Upper lobe of right lung (tissue), 1 donor: ENCODE results near the gene HAPSTR1. TPM values are rescaled to one million over a fixed set of nuclear protein-coding genes. Genes with fewer than 3 reads are reported as not detected.

Experiments
- ATAC-seq: fragments of 200-7000 bp; cut with Tn5 transposase; one replicate; pipeline ENCODE4 v1.9.1; 2020; ENCODE audit warnings: mild to moderate bottlenecking, moderate library complexity
- DNase-seq: peaks from one replicate; pipeline ENCODE4 v3.0.0-alpha.2; 2020
- H3K27ac ChIP-seq: fragments of 200-600 bp; one replicate; pipeline ENCODE4 v1.8.0; 2022
- H3K27me3 ChIP-seq: fragments of 200-600 bp; one replicate; pipeline ENCODE4 v1.8.0; 2022; ENCODE audit warnings: mild to moderate bottlenecking
- H3K36me3 ChIP-seq: fragments of 200-600 bp; one replicate; pipeline ENCODE4 v1.8.0; 2022
- H3K4me1 ChIP-seq: fragments of 200-600 bp; one replicate; pipeline ENCODE4 v1.8.0; 2022
- H3K4me3 ChIP-seq: fragments of 200-600 bp; one replicate; pipeline ENCODE4 v1.8.0; 2022; ENCODE audit warnings: mild to moderate bottlenecking
- H3K9me3 ChIP-seq: fragments of 200-600 bp; one replicate; pipeline ENCODE4 v1.8.0; 2022
- intact Hi-C: fragments of 100-400 bp; cut with DNase I; formaldehyde crosslinking; loops from one replicate; pipeline ENCODE4 v1.11.0; 2022
- total RNA-seq: library from RNA; stranded (reverse); fragmentation: NEBNext Ultra II Directional; extraction: Animal tissue kit (Norgen Biotek cat#: 25700); gene quantifications from one replicate; pipeline ENCODE4 v1.2.1, GENCODE V29; 2021
- TF ChIP-seq, protein P1 (sequence below): fragments of 200-600 bp; IDR thresholded peaks from one replicate; pipeline ENCODE4 v1.8.0; 2022; ENCODE audit warnings: antibody characterized with exemption
- donor health status: DM: no; HTN: yes; CAD: no; lungs with severe emphysema.

Gene HAPSTR1
- total RNA-seq, 1 donor from 2014 or later, result 49.7 TPM

- no peaks in the 10 kb centered on the region for H3K27me3 ChIP-seq
- H3K36me3 ChIP-seq, result peaks cover 8% of the 10 kb centered on the region
- TF ChIP-seq, protein P1, sequence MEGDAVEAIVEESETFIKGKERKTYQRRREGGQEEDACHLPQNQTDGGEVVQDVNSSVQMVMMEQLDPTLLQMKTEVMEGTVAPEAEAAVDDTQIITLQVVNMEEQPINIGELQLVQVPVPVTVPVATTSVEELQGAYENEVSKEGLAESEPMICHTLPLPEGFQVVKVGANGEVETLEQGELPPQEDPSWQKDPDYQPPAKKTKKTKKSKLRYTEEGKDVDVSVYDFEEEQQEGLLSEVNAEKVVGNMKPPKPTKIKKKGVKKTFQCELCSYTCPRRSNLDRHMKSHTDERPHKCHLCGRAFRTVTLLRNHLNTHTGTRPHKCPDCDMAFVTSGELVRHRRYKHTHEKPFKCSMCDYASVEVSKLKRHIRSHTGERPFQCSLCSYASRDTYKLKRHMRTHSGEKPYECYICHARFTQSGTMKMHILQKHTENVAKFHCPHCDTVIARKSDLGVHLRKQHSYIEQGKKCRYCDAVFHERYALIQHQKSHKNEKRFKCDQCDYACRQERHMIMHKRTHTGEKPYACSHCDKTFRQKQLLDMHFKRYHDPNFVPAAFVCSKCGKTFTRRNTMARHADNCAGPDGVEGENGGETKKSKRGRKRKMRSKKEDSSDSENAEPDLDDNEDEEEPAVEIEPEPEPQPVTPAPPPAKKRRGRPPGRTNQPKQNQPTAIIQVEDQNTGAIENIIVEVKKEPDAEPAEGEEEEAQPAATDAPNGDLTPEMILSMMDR, result no peak
- no peak overlapping the region for H3K4me3 ChIP-seq
- H3K27ac ChIP-seq, result no peak overlapping the region
- no peaks in the 10 kb centered on the region for H3K9me3 ChIP-seq
- DNase-seq (no peak), ATAC-seq (no peak)
- H3K4me1 ChIP-seq, result peaks cover 19% of the 10 kb centered on the region
- intact Hi-C loops, result no loop called here
These were observed 33.6 kb downstream of the HAPSTR1 start for GRCh38 chr16:9124908-9125584.

DNA sequence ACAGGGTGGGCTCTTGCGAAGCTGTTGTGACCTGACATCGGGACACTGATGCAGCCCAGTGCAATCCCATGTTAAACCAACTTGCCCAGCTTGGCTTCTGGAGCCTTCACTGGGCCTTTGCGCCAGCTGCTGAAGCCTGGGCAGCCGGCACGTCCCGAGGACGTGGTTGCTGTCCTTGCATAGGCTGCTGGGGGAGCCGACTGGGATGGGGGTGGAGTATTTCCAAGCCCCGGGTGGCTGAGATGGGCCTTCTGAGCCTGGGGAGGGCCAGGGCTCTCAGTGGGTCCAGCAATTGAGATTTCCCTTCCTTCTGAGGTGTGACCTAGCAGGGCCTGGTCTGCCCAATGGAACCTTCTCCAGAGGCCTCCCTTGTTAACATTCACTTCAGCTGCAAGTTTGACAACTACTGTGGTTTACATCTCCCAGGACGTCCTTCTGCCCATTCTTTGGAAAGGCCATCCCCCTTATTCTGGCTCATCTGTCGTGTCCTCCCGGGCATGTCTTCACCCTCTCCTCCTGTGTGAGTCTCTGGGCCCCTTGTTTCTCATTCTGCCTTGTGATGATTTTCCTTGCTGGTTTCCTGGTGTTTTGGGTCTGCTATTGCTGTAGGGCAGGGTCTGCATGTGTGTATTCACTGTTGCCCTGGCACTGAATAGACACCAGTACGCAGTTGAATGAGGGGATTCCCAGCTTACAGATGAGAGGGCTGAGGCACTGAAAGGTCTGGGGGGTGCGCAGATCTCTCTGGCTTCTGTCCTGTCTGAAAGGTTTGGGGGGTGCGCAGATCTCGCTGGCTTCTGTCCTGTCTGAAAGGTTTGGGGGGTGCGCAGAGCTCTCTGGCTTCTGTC is 34.4 kb downstream of the HAPSTR1 start:
- no peak overlapping the region for H3K27ac ChIP-seq
- H3K27me3 ChIP-seq, result no peaks in the 10 kb centered on the region
- intact Hi-C loops, result no loop called here
- DNase-seq, result no peak
- TF ChIP-seq, protein P1, result no peak
- H3K36me3 ChIP-seq, result peaks cover 8% of the 10 kb centered on the region
- H3K4me1 ChIP-seq, result peaks cover 17% of the 10 kb centered on the region
- no peak overlapping the region for H3K4me3 ChIP-seq
- no peaks in the 10 kb centered on the region for H3K9me3 ChIP-seq
- no peak for ATAC-seq

GRCh38 chr16:9126609-9127008 is 35.2 kb downstream of the HAPSTR1 start:
- peaks cover 6% of the 10 kb centered on the region for H3K36me3 ChIP-seq
- H3K4me1 ChIP-seq, result peaks cover 17% of the 10 kb centered on the region
- intact Hi-C loops, result no loop called here
- DNase-seq (no peak), ATAC-seq (no peak)
- H3K9me3 ChIP-seq, result no peaks in the 10 kb centered on the region
- TF ChIP-seq, protein P1, result no peak
- no peak overlapping the region for H3K4me3 ChIP-seq
- no peaks in the 10 kb centered on the region for H3K27me3 ChIP-seq
- H3K27ac ChIP-seq, result no peak overlapping the region

- intact Hi-C loops, result no loop called here
- no peak for ATAC-seq
- H3K27me3 ChIP-seq, result no peaks in the 10 kb centered on the region
- peaks cover 13% of the 10 kb centered on the region for H3K4me1 ChIP-seq
- H3K27ac ChIP-seq, result peak overlapping the region; percentile 9
- no peak for DNase-seq
- TF ChIP-seq, protein P1, result no peak
- no peaks in the 10 kb centered on the region for H3K36me3 ChIP-seq
- H3K9me3 ChIP-seq, result no peaks in the 10 kb centered on the region
- no peak overlapping the region for H3K4me3 ChIP-seq
These were observed 37.2 kb downstream of the HAPSTR1 start for GRCh38 chr16:9128346-9129342.

DNA sequence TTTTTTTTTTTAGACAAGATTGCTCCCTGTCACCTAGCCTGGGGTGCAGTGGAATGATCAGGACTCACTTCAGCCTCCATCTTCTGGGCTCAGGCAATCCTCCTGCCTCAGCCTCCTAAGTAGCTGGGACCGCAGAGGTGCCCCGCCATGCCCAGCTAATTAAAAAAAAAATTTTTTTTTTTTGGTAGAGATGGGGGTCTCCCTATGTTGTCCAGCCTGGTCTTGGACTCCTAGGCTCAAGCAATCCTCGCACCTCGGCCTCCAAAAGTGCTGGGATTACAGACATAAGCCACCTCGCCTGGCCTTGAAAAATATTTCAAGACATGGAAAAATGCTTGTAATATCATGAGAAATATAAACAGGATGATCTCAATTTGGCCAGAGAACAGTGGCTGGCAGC is 42.9 kb downstream of the HAPSTR1 start:
- no peak overlapping the region for H3K4me3 ChIP-seq
- no peak overlapping the region for H3K27ac ChIP-seq
- H3K4me1 ChIP-seq, result peaks cover 3% of the 10 kb centered on the region
- TF ChIP-seq, protein P1, result no peak
- H3K9me3 ChIP-seq, result no peaks in the 10 kb centered on the region
- DNase-seq (peak; percentile 10), ATAC-seq (no peak)
- intact Hi-C loops, result no loop called here
- H3K36me3 ChIP-seq, result no peaks in the 10 kb centered on the region
- H3K27me3 ChIP-seq, result no peaks in the 10 kb centered on the region
